WTC11 (cell line): ENCODE data around the gene LYST. TPM values are rescaled to one million over a fixed set of nuclear protein-coding genes. Genes with fewer than 3 reads are reported as not detected.

Experiments
- ATAC-seq: fragments of 200-7000 bp; cut with Tn5 transposase; 2 replicates; pipeline ENCODE4 v1.10.0; 2021; ENCODE audit warnings: mild to moderate bottlenecking, moderate library complexity
- CTCF ChIA-PET: fragments of 300-600 bp; sonication (Branson Sonifier 250); formaldehyde crosslinking; loops from one replicate; lab custom pipeline; 2021; ENCODE audit warnings: antibody characterized with exemption; lab: Charles Lee
- POLR2A ChIA-PET: fragments of 350-600 bp; sonication (Branson Sonifier 250); formaldehyde crosslinking; loops from one replicate; lab custom pipeline; 2021; ENCODE audit warnings: antibody characterized with exemption; lab: Charles Lee
- DNase-seq: peaks from one replicate; pipeline ENCODE4 v3.0.0; 2021; ENCODE audit warnings: low spot score
- H3K27ac Mint-ChIP-seq: 2 replicates; pipeline ENCODE4 v1.8.0; 2021; ENCODE audit warnings: mixed read lengths
- H3K27me3 Mint-ChIP-seq: 2 replicates; pipeline ENCODE4 v1.8.0; 2021; ENCODE audit warnings: low read depth, mild to moderate bottlenecking, moderate library complexity, mixed read lengths
- H3K36me3 Mint-ChIP-seq: 2 replicates; pipeline ENCODE4 v1.8.0; 2021; ENCODE audit warnings: mixed read lengths
- H3K4me1 Mint-ChIP-seq: 2 replicates; pipeline ENCODE4 v1.8.0; 2022; ENCODE audit warnings: mixed read lengths
- H3K4me3 Mint-ChIP-seq: 2 replicates; pipeline ENCODE4 v1.8.0; 2021; ENCODE audit warnings: mild to moderate bottlenecking, moderate library complexity, mixed read lengths
- H3K9me3 Mint-ChIP-seq: 2 replicates; pipeline ENCODE4 v1.8.0; 2021; ENCODE audit warnings: mixed read lengths
- HMGA2 ChIP-seq: fragments of 250-450 bp; sonication (Bioruptor Pico); IDR thresholded peaks from 2 replicates; pipeline ENCODE4 v1.4.0; 2021; ENCODE audit warnings: mild to moderate bottlenecking, moderate library complexity
- MYBL2 ChIP-seq: sonication (generic); formaldehyde crosslinking; IDR thresholded peaks from 2 replicates; pipeline ENCODE4 v1.8.1; 2023; ENCODE audit warnings: mild to moderate bottlenecking, moderate library complexity, missing genetic modification reagents
- NR3C1 ChIP-seq: sonication (generic); formaldehyde crosslinking; conservative IDR thresholded peaks from 2 replicates; pipeline ENCODE4 v1.8.1; 2023; ENCODE audit warnings: low read depth, mild to moderate bottlenecking, missing genetic modification reagents
- PRRX2 ChIP-seq: fragments of 250-450 bp; sonication (Bioruptor Pico); IDR thresholded peaks from 2 replicates; pipeline ENCODE4 v1.8.0; 2021; ENCODE audit warnings: mild to moderate bottlenecking
- ZBTB21 ChIP-seq: sonication (generic); formaldehyde crosslinking; IDR thresholded peaks from 2 replicates; pipeline ENCODE4 v1.8.1; 2023; ENCODE audit warnings: mild to moderate bottlenecking, missing genetic modification reagents, borderline replicate concordance
- ZNF219 ChIP-seq: sonication (generic); formaldehyde crosslinking; IDR thresholded peaks from 2 replicates; pipeline ENCODE4 v1.8.0; 2023; ENCODE audit warnings: missing genetic modification reagents, mild to moderate bottlenecking, borderline replicate concordance
- ZNF671 ChIP-seq: fragments of 250-450 bp; sonication (Bioruptor Pico); IDR thresholded peaks from 2 replicates; pipeline ENCODE4 v1.8.0; 2021; ENCODE audit warnings: mild to moderate bottlenecking
- total RNA-seq: library from RNA; stranded (reverse); gene quantifications from 3 replicates; pipeline ENCODE4 v1.2.3, GENCODE V29; 2021
- TF ChIP-seq, protein P1 (sequence below): sonication (generic); formaldehyde crosslinking; IDR thresholded peaks from 2 replicates; pipeline ENCODE4 v1.8.0; 2022; ENCODE audit warnings: missing genetic modification reagents
- TF ChIP-seq, protein P2 (sequence below): sonication (generic); formaldehyde crosslinking; IDR thresholded peaks from 2 replicates; pipeline ENCODE4 v1.8.1; 2023; ENCODE audit warnings: mild to moderate bottlenecking, missing genetic modification reagents, borderline replicate concordance
- TF ChIP-seq, protein P3 (sequence below): sonication (generic); formaldehyde crosslinking; IDR thresholded peaks from 2 replicates; pipeline ENCODE4 v1.8.0; 2023; ENCODE audit warnings: missing genetic modification reagents, mild to moderate bottlenecking, borderline replicate concordance
- TF ChIP-seq, protein P4 (sequence below): sonication (generic); formaldehyde crosslinking; IDR thresholded peaks from 2 replicates; pipeline ENCODE4 v1.8.0; 2022; ENCODE audit warnings: mild to moderate bottlenecking, missing genetic modification reagents

Gene LYST
- total RNA-seq, 1 experiment from 2014 or later = 0.59 TPM

DNA sequence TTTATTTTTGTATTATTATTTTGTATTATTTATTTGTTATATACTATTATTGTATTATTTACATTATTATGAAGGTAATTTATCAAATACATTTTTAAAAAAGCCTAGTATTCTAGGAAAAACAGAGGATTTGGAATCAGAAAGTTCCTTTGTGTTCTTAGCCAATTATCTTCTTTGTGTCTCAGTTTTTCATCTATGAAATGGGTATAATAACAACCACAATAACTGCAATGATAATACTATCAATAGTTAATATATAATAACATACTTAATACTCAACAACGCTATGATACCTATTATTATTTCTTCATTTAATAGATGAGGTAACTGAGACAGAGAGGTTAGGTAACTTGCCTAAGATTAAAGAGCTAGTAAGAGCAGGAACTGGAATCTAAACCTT is 136.7 kb downstream of the LYST start:
- ChIA-PET CTCF (interaction anchor here (1.1 to 3.4 kb wide), 5 partner anchors 129 to 242 kb away, joined by 3 to 17 read pairs (median 6); partner anchors contain the start of gene B3GALNT2), POLR2A (no interaction called here)
- H3K9me3 Mint-ChIP-seq = no peaks in the 10 kb centered on the region
- DNase-seq (no peak), ATAC-seq (no peak)
- no peaks in the 10 kb centered on the region for H3K36me3 Mint-ChIP-seq
- H3K27me3 Mint-ChIP-seq = no peaks in the 10 kb centered on the region
- no peaks in the 10 kb centered on the region for H3K4me1 Mint-ChIP-seq
- no peak overlapping the region for H3K27ac Mint-ChIP-seq
- TF ChIP-seq ZBTB21 (CRISPR knock-in tag) (no peak), HMGA2 (CRISPR knock-in tag) (peak; percentile 82; the same call in 1 of the 2 replicates)
- no peak overlapping the region for H3K4me3 Mint-ChIP-seq

DNA sequence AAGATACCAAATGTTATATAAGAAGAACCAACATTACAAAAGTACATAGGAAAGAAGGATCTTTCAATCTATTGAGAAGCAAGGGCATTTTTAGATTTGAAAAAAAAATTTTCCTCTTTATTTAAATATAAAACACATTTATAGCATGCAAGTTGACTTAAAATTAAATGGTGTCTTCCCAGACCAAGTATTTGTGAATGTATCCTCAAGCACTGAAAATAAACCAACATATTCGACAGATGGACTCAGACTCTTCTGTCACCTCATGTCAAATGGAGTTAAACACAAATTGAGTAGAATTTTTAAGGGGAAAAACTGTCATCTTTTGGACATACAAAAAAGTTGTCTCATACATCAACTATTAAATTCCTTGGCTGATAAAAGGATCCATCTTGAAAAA is 140.1 kb downstream of the LYST start:
- ChIA-PET CTCF (no interaction called here), POLR2A (interaction anchor here (0.6 kb wide), 1 partner anchor 68 kb away, joined by 3 read pairs; no protein-coding TSS in a partner anchor)
- Mint-ChIP-seq H3K4me1 (peaks cover 4% of the 10 kb centered on the region; the same call in 1 of the 2 replicates), H3K27ac (no peak overlapping the region), H3K4me3 (no peak overlapping the region), H3K9me3 (no peaks in the 10 kb centered on the region), H3K36me3 (no peaks in the 10 kb centered on the region), H3K27me3 (no peaks in the 10 kb centered on the region)
- no peak for DNase-seq
- ATAC-seq = no peak
- no peak for TF ChIP-seq NR3C1 (CRISPR knock-in tag)
- no peak for TF ChIP-seq ZNF671 (CRISPR knock-in tag)
- no peak for TF ChIP-seq MYBL2 (CRISPR knock-in tag)

DNA sequence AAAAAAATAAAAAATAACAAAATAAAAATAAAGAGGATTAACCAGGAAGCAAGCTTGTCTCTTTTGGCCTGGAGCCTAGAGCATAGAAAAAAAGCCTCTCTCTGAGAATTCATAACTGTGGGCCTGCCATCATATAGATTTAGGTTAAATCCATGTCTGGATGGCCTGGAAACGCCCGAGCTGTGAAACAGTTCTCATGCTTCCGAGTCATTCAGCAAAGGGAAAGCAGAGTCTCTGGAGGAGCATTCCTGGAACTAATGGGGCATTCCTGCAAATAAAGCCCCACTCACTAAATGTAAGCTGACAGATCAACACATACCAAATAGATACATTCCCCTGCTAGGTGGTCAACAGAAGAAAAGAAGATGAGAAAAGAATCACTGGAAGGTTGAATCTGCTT is 141.3 kb downstream of the LYST start:
- no peaks in the 10 kb centered on the region for H3K36me3 Mint-ChIP-seq
- ATAC-seq = peak; percentile 26; the same call in 1 of the 2 replicates
- POLR2A ChIA-PET = no interaction called here
- H3K4me1 Mint-ChIP-seq = peaks cover 4% of the 10 kb centered on the region; the same call in 1 of the 2 replicates
- DNase-seq = no peak
- H3K9me3 Mint-ChIP-seq = no peaks in the 10 kb centered on the region
- no peak overlapping the region for H3K4me3 Mint-ChIP-seq
- no peaks in the 10 kb centered on the region for H3K27me3 Mint-ChIP-seq
- no peak overlapping the region for H3K27ac Mint-ChIP-seq
- TF ChIP-seq, protein P1, sequence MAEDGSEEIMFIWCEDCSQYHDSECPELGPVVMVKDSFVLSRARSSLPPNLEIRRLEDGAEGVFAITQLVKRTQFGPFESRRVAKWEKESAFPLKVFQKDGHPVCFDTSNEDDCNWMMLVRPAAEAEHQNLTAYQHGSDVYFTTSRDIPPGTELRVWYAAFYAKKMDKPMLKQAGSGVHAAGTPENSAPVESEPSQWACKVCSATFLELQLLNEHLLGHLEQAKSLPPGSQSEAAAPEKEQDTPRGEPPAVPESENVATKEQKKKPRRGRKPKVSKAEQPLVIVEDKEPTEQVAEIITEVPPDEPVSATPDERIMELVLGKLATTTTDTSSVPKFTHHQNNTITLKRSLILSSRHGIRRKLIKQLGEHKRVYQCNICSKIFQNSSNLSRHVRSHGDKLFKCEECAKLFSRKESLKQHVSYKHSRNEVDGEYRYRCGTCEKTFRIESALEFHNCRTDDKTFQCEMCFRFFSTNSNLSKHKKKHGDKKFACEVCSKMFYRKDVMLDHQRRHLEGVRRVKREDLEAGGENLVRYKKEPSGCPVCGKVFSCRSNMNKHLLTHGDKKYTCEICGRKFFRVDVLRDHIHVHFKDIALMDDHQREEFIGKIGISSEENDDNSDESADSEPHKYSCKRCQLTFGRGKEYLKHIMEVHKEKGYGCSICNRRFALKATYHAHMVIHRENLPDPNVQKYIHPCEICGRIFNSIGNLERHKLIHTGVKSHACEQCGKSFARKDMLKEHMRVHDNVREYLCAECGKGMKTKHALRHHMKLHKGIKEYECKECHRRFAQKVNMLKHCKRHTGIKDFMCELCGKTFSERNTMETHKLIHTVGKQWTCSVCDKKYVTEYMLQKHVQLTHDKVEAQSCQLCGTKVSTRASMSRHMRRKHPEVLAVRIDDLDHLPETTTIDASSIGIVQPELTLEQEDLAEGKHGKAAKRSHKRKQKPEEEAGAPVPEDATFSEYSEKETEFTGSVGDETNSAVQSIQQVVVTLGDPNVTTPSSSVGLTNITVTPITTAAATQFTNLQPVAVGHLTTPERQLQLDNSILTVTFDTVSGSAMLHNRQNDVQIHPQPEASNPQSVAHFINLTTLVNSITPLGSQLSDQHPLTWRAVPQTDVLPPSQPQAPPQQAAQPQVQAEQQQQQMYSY (CRISPR knock-in tag) = no peak
- TF ChIP-seq, protein P2, sequence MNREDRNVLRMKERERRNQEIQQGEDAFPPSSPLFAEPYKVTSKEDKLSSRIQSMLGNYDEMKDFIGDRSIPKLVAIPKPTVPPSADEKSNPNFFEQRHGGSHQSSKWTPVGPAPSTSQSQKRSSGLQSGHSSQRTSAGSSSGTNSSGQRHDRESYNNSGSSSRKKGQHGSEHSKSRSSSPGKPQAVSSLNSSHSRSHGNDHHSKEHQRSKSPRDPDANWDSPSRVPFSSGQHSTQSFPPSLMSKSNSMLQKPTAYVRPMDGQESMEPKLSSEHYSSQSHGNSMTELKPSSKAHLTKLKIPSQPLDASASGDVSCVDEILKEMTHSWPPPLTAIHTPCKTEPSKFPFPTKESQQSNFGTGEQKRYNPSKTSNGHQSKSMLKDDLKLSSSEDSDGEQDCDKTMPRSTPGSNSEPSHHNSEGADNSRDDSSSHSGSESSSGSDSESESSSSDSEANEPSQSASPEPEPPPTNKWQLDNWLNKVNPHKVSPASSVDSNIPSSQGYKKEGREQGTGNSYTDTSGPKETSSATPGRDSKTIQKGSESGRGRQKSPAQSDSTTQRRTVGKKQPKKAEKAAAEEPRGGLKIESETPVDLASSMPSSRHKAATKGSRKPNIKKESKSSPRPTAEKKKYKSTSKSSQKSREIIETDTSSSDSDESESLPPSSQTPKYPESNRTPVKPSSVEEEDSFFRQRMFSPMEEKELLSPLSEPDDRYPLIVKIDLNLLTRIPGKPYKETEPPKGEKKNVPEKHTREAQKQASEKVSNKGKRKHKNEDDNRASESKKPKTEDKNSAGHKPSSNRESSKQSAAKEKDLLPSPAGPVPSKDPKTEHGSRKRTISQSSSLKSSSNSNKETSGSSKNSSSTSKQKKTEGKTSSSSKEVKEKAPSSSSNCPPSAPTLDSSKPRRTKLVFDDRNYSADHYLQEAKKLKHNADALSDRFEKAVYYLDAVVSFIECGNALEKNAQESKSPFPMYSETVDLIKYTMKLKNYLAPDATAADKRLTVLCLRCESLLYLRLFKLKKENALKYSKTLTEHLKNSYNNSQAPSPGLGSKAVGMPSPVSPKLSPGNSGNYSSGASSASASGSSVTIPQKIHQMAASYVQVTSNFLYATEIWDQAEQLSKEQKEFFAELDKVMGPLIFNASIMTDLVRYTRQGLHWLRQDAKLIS (CRISPR knock-in tag) = no peak
- TF ChIP-seq PRRX2 (CRISPR knock-in tag) (no peak), ZNF219 (CRISPR knock-in tag) (no peak)
- CTCF ChIA-PET = interaction anchor here (0.7 kb wide), 1 partner anchor 124 kb away, joined by 3 read pairs; no protein-coding TSS in a partner anchor

DNA sequence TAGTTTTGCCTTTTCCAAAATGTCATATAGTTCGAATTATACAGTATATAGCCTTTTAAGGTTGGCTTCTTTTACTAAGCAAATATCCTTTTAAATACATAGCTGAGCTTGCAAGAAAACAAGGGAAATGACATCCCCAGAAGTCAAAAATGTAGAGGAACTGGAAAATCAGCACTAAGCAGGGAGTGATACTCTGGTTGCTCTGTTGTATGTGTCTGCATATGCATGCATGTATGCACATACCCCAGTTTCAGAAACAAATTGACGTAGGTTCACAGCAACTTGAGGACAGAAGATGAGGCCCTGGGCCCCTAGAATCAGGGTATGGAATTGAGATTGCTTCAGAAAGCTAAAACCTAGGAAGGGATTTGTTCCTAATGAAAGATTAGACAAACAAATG is 142.0 kb downstream of the LYST start:
- Mint-ChIP-seq H3K27me3 (no peaks in the 10 kb centered on the region), H3K27ac (no peak overlapping the region), H3K9me3 (no peaks in the 10 kb centered on the region), H3K36me3 (no peaks in the 10 kb centered on the region), H3K4me1 (peaks cover 4% of the 10 kb centered on the region; the same call in 1 of the 2 replicates), H3K4me3 (no peak overlapping the region)
- ATAC-seq = no peak
- TF ChIP-seq, protein P3, sequence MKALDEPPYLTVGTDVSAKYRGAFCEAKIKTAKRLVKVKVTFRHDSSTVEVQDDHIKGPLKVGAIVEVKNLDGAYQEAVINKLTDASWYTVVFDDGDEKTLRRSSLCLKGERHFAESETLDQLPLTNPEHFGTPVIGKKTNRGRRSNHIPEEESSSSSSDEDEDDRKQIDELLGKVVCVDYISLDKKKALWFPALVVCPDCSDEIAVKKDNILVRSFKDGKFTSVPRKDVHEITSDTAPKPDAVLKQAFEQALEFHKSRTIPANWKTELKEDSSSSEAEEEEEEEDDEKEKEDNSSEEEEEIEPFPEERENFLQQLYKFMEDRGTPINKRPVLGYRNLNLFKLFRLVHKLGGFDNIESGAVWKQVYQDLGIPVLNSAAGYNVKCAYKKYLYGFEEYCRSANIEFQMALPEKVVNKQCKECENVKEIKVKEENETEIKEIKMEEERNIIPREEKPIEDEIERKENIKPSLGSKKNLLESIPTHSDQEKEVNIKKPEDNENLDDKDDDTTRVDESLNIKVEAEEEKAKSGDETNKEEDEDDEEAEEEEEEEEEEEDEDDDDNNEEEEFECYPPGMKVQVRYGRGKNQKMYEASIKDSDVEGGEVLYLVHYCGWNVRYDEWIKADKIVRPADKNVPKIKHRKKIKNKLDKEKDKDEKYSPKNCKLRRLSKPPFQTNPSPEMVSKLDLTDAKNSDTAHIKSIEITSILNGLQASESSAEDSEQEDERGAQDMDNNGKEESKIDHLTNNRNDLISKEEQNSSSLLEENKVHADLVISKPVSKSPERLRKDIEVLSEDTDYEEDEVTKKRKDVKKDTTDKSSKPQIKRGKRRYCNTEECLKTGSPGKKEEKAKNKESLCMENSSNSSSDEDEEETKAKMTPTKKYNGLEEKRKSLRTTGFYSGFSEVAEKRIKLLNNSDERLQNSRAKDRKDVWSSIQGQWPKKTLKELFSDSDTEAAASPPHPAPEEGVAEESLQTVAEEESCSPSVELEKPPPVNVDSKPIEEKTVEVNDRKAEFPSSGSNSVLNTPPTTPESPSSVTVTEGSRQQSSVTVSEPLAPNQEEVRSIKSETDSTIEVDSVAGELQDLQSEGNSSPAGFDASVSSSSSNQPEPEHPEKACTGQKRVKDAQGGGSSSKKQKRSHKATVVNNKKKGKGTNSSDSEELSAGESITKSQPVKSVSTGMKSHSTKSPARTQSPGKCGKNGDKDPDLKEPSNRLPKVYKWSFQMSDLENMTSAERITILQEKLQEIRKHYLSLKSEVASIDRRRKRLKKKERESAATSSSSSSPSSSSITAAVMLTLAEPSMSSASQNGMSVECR (CRISPR knock-in tag) = no peak
- TF ChIP-seq, protein P4, sequence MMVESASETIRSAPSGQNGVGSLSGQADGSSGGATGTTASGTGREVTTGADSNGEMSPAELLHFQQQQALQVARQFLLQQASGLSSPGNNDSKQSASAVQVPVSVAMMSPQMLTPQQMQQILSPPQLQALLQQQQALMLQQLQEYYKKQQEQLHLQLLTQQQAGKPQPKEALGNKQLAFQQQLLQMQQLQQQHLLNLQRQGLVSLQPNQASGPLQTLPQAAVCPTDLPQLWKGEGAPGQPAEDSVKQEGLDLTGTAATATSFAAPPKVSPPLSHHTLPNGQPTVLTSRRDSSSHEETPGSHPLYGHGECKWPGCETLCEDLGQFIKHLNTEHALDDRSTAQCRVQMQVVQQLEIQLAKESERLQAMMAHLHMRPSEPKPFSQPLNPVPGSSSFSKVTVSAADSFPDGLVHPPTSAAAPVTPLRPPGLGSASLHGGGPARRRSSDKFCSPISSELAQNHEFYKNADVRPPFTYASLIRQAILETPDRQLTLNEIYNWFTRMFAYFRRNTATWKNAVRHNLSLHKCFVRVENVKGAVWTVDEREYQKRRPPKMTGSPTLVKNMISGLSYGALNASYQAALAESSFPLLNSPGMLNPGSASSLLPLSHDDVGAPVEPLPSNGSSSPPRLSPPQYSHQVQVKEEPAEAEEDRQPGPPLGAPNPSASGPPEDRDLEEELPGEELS (CRISPR knock-in tag) = no peak
- DNase-seq = no peak
- POLR2A ChIA-PET = no interaction called here
- CTCF ChIA-PET = interaction anchor here (0.7 kb wide), 1 partner anchor 123 kb away, joined by 3 read pairs; no protein-coding TSS in a partner anchor
